H9 (cell line): ENCODE measurements around the gene CHAMP1. TPM values are rescaled to one million over a fixed set of nuclear protein-coding genes. Genes with fewer than 3 reads are reported as not detected.

Experiments
- DNase-seq: peaks from one replicate; pipeline ENCODE4 v3.0.0-alpha.2; 2017
- H2AFZ ChIP-seq: one replicate; pipeline ENCODE4 v1.6.1; 2013; ENCODE audit warnings: mild to moderate bottlenecking, low read length, control low read depth, moderate library complexity
- H2AK5ac ChIP-seq: 2 replicates; pipeline ENCODE4 v1.6.1; 2013; ENCODE audit warnings: low read length, control low read depth, mixed read lengths; ENCODE audit not compliant: insufficient read length
- H2BK120ac ChIP-seq: one replicate; pipeline ENCODE4 v1.6.1; 2013; ENCODE audit warnings: low read depth, mild to moderate bottlenecking, low read length, control low read depth, inconsistent platforms; ENCODE audit not compliant: poor library complexity, severe bottlenecking
- H2BK12ac ChIP-seq: 2 replicates; pipeline ENCODE4 v1.6.1; 2013; ENCODE audit warnings: low read length, control low read depth, mixed read lengths, low read depth; ENCODE audit not compliant: insufficient read length
- H2BK15ac ChIP-seq: 2 replicates; pipeline ENCODE4 v1.6.1; 2013; ENCODE audit warnings: low read depth, low read length, control low read depth
- H2BK20ac ChIP-seq: one replicate; pipeline ENCODE4 v1.6.1; 2013; ENCODE audit warnings: low read depth, mild to moderate bottlenecking, low read length, control low read depth, inconsistent platforms; ENCODE audit not compliant: poor library complexity, severe bottlenecking
- H2BK5ac ChIP-seq: 2 replicates; pipeline ENCODE4 v1.6.1; 2013; ENCODE audit warnings: low read length, control low read depth, mixed read lengths; ENCODE audit not compliant: insufficient read length
- H3K14ac ChIP-seq: 2 replicates; pipeline ENCODE4 v1.6.1; 2013; ENCODE audit warnings: low read length, control low read depth; ENCODE audit not compliant: insufficient read depth
- H3K18ac ChIP-seq: 2 replicates; pipeline ENCODE4 v1.6.1; 2013; ENCODE audit warnings: low read depth, mild to moderate bottlenecking, mixed read lengths, low read length, control low read depth; ENCODE audit not compliant: insufficient read length
- H3K23ac ChIP-seq: 2 replicates; pipeline ENCODE4 v1.6.1; 2013; ENCODE audit warnings: low read length, control low read depth, mixed read lengths, low read depth; ENCODE audit not compliant: insufficient read length
- H3K23me2 ChIP-seq: 2 replicates; pipeline ENCODE4 v1.6.1; 2013; ENCODE audit warnings: low read depth, mild to moderate bottlenecking, mixed read lengths, low read length, control low read depth; ENCODE audit not compliant: insufficient read length, poor library complexity, severe bottlenecking
- H3K27ac ChIP-seq: 2 replicates; pipeline ENCODE4 v1.5.1; 2013; ENCODE audit warnings: low read length, control low read depth, mixed read lengths, low read depth; ENCODE audit not compliant: insufficient read length
- H3K27me3 ChIP-seq: 2 replicates; pipeline ENCODE4 v1.6.1; 2013; ENCODE audit warnings: low read length, control low read depth, inconsistent platforms; ENCODE audit not compliant: insufficient read depth
- H3K4ac ChIP-seq: 2 replicates; pipeline ENCODE4 v1.6.1; 2013; ENCODE audit warnings: low read depth, mild to moderate bottlenecking, control low read depth, inconsistent platforms, low read length, moderate library complexity
- H3K4me1 ChIP-seq: 2 replicates; pipeline ENCODE4 v1.6.1; 2013; ENCODE audit warnings: low read length, control low read depth, inconsistent platforms; ENCODE audit not compliant: insufficient read depth
- H3K4me2 ChIP-seq: 2 replicates; pipeline ENCODE4 v1.6.1; 2013; ENCODE audit warnings: low read length, control low read depth, mixed read lengths; ENCODE audit not compliant: insufficient read length, insufficient read depth
- H3K56ac ChIP-seq: 2 replicates; pipeline ENCODE4 v1.6.1; 2013; ENCODE audit warnings: low read depth, mild to moderate bottlenecking, mixed read lengths, low read length, control low read depth; ENCODE audit not compliant: insufficient read length
- H3K79me1 ChIP-seq: 2 replicates; pipeline ENCODE4 v1.6.1; 2013; ENCODE audit warnings: low read depth, mild to moderate bottlenecking, moderate library complexity, low read length, control low read depth, inconsistent platforms; ENCODE audit not compliant: insufficient read depth, poor library complexity, severe bottlenecking
- H3K79me2 ChIP-seq: 2 replicates; pipeline ENCODE4 v1.6.1; 2013; ENCODE audit warnings: low read length, control low read depth, inconsistent platforms; ENCODE audit not compliant: insufficient read depth
- H3K9ac ChIP-seq: 2 replicates; pipeline ENCODE4 v1.6.1; 2013; ENCODE audit warnings: low read length, control low read depth, mixed read lengths; ENCODE audit not compliant: insufficient read length; ENCODE audit errors: extremely low read depth
- H3K9me3 ChIP-seq: one replicate; pipeline ENCODE4 v1.6.1; 2013; ENCODE audit warnings: low read depth, low read length, inconsistent platforms; ENCODE audit not compliant: control insufficient read depth
- H3T11ph ChIP-seq: one replicate; pipeline ENCODE4 v1.6.1; 2013; ENCODE audit warnings: mild to moderate bottlenecking, low read length, control low read depth, inconsistent platforms
- H4K20me1 ChIP-seq: one replicate; pipeline ENCODE4 v1.6.1; 2013; ENCODE audit not compliant: control insufficient read depth, insufficient read length, insufficient read depth
- H4K5ac ChIP-seq: 2 replicates; pipeline ENCODE4 v1.6.1; 2013; ENCODE audit warnings: low read depth, mild to moderate bottlenecking, mixed read lengths, low read length, control low read depth; ENCODE audit not compliant: insufficient read length
- H4K8ac ChIP-seq: replicated peaks from 2 replicates; pipeline ENCODE4 v1.6.1; 2013; ENCODE audit warnings: low read length, control low read depth, mixed read lengths, low read depth; ENCODE audit not compliant: insufficient read length
- H4K91ac ChIP-seq: 2 replicates; pipeline ENCODE4 v1.6.1; 2013; ENCODE audit warnings: low read depth, mild to moderate bottlenecking, moderate library complexity, mixed read lengths, low read length, control low read depth; ENCODE audit not compliant: insufficient read length
- H3K27ac Mint-ChIP-seq, 3 experiments: 2 replicates in 2 of 3; 3 replicates in 1 of 3; pipeline ENCODE4 v1.8.0; 2020 to 2021; ENCODE audit warnings: mixed read lengths in 3 of 3, mild to moderate bottlenecking in 1 of 3, moderate library complexity in 1 of 3
- H3K27me3 Mint-ChIP-seq: 2 replicates; pipeline ENCODE4 v1.8.0; 2021; ENCODE audit warnings: low read depth, mild to moderate bottlenecking, moderate library complexity, mixed read lengths
- H3K36me3 Mint-ChIP-seq, 3 experiments: 2 replicates in 2 of 3; 3 replicates in 1 of 3; pipeline ENCODE4 v1.8.0; 2020 to 2021; ENCODE audit warnings: low read depth in 3 of 3, mixed read lengths in 3 of 3; ENCODE audit not compliant: insufficient read depth in 1 of 3
- H3K4me1 Mint-ChIP-seq, 2 experiments: 2 replicates each; pipeline ENCODE4 v1.8.0; 2020; ENCODE audit warnings: mixed read lengths in 2 of 2
- H3K4me3 Mint-ChIP-seq, 2 experiments: 2 replicates in 1 of 2; 3 replicates in 1 of 2; pipeline ENCODE4 v1.8.0; 2020 to 2021; ENCODE audit warnings: mild to moderate bottlenecking in 2 of 2, mixed read lengths in 2 of 2, moderate library complexity in 1 of 2
- H3K9me3 Mint-ChIP-seq, 2 experiments: 2 replicates in 1 of 2; 3 replicates in 1 of 2; pipeline ENCODE4 v1.8.0; 2020; ENCODE audit warnings: mild to moderate bottlenecking in 2 of 2, mixed read lengths in 2 of 2, moderate library complexity in 1 of 2
- CTCF ChIP-seq: fragments of 200-600 bp; sonication (generic); conservative IDR thresholded peaks from 3 replicates; pipeline ENCODE4 v1.8.0; 2021; ENCODE audit warnings: antibody characterized with exemption, mild to moderate bottlenecking
- WGBS: extraction: QIAGEN DNeasy Blood & Tissue Kit; methylation state at CpG from one replicate; pipeline ENCODE4 v1.1.7; 2013; ENCODE audit warnings: missing lambda C conversion rate, low lambda C conversion rate, mixed read lengths; ENCODE audit not compliant: insufficient read length; ENCODE audit errors: extremely low coverage; 5-methylcytosine and 5-hydroxymethylcytosine counted together
- total RNA-seq: library from RNA; stranded (reverse); gene quantifications from 2 replicates; pipeline ENCODE4 v1.2.1, GENCODE V29; 2021

CHAMP1 gene
- total RNA-seq, 1 experiment from 2014 or later, result 62.1 TPM

DNA sequence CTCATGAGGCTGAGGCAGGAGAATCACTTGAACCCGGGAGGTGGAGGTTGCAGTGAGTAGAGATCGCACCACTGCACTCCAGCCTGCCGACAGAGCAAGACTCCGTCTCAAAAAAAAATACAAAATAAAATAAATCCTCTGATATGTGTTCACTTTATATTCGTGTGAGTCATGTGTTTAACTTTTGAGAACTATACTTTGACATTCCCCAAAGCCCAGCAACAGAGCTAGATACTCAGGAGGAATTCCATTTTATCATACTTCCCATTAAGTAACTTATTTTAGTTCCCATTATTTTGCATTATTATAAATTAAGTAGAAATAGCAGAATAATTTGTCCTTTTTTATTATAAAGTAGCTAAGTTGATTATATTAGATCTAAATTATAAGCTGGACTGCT, 3.3 kb upstream of the CHAMP1 start:
- Mint-ChIP-seq H3K27ac (peak overlapping the region in 1 of 3 experiments; percentile 67; a peak in 1 of 7 replicates), H3K36me3 (peaks cover 4 to 20% (median 19%) of the 10 kb centered on the region in 3 experiments; a peak in 6 of 7 replicates), H3K4me3 (no peak overlapping the region), H3K9me3 (no peaks in the 10 kb centered on the region), H3K27me3 (no peaks in the 10 kb centered on the region), H3K4me1 (peaks cover 14 to 17% of the 10 kb centered on the region in 2 experiments)
- Histone ChIP-seq H4K20me1 (no peaks in the 10 kb centered on the region), H3K23ac (no peak overlapping the region), H3K4me1 (no peaks in the 10 kb centered on the region), H3K4me2 (no peak overlapping the region), H3K14ac (no peak overlapping the region), H2BK12ac (no peak overlapping the region), H3K27me3 (no peaks in the 10 kb centered on the region), H2BK15ac (no peak overlapping the region), H3K23me2 (peaks cover 3% of the 10 kb centered on the region), H4K5ac (no peak overlapping the region), H3K27ac (no peak overlapping the region), H4K91ac (no peak overlapping the region), H2AFZ (no peak overlapping the region), H3K56ac (no peak overlapping the region), H2BK120ac (no peak overlapping the region), H2BK5ac (no peak overlapping the region), H2BK20ac (no peak overlapping the region), H3K9me3 (no peaks in the 10 kb centered on the region), H3K18ac (no peak overlapping the region), H3K79me2 (peaks cover 4% of the 10 kb centered on the region; the same call in 1 of the 2 replicates), H3T11ph (no peak overlapping the region), H2AK5ac (no peak overlapping the region), H3K9ac (no peak overlapping the region), H4K8ac (no peak overlapping the region), H3K4ac (no peak overlapping the region), H3K79me1 (no peaks in the 10 kb centered on the region)
- no CpG with 5 or more reads among the region's 5 CpGs for WGBS
- no peak for DNase-seq
- TF ChIP-seq CTCF, result no peak
